ENCODE measurements around the gene CTBS.

Gene CTBS

DNA sequence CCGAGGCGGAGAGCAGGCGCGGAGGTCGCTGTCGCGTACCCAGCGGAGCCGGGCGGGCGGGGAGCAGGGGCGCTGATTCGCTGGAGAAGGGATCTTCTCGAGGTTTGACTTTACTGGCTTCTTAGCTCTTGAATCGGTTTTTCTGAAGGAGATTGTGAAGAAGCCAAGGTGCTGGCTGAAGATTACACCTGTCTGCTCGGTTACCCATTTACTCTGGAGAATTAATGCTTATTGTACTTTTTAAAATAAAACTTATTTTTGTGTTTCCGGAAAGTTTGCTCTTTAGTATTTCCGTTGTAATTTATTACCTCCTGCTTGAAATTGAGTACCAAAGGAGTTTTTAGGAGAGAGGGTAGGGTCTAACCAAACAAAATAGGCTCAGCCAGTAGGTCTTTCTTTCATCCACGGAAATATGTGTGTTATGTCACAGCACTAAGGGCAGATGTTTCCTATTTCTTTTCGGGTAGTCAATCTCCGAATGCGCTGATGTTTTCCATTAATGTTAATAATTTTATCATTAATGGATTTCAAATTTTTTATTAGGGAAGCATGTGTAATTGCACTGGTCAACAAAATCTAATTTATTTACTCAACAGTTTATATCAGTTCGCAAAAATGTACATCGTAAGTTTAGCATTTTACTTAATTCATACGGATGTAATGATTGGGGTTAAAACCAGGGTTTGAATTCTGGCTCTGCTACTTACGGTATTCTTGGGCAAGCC lies 67.3 kb downstream of the CTBS start:
- no peak for DNase-seq (ENCODE audit: low read depth in 1 of 2, low spot score in 1 of 2)

GRCh38 chr1:84506002-84506728 lies 68.1 kb downstream of the CTBS start, which contains the start of the genes GNG5 and SPATA1:
Gene GNG5 (minus strand): TSS chr1:84506581. CDS start chr1:84506091, 490 bp downstream.
Gene SPATA1 (plus strand): TSS chr1:84506386. CDS start chr1:84516360, 9,974 bp downstream.
- peak; percentile 93 to 95 for DNase-seq (ENCODE audit: low read depth in 1 of 2, low spot score in 1 of 2)

DNA sequence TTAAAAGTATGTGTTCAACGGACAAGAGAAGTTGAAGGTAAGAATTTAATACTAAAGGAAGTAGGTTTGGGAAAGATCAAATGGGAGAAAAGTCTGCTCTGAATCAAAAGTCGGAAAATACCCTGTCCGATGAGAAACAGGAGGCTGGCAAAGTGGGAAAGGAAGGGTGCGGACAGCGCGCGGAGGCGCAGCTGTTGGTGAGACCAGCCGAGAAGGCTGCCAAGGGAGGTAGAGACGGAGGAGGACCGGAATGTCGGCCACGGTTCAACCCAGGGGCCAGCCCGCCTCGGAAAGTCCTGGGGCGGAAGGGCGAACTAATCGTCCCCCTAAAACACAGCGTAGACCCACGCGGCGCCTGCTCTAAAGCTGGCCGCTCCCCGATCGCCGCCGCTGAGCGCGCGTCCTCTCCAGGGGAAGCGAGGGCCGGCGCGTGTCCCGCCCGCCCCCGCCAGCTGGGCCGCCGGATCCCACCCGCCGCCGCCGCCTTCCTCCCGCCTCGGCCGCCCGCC lies 68.7 kb downstream of the CTBS start:
- peak in 1 of 2 donors; percentile 11 for DNase-seq (ENCODE audit: low read depth in 1 of 2, low spot score in 1 of 2)

GRCh38 chr1:84504580-84505492 lies 69.4 kb downstream of the CTBS start:
- no peak for DNase-seq (ENCODE audit: low read depth in 1 of 2, low spot score in 1 of 2)

- no peak for DNase-seq (ENCODE audit: low read depth in 1 of 2, low spot score in 1 of 2)
Observed at GRCh38 chr1:84502927-84503326, 71.3 kb downstream of the CTBS start.

All from activated CD4-positive, alpha-beta T cell treated with anti-CD3 and anti-CD28 coated beads, Interleukin-2, amount 50 U/mL, for 24 hours (primary cell).